ENCODE measurements around the gene MMP25. TPM values are rescaled to one million over a fixed set of nuclear protein-coding genes. Genes with fewer than 3 reads are reported as not detected.
"Not testable (repeated sequence)": the region's sequence is repeated elsewhere in the genome, so short reads cannot be mapped to it uniquely, and the experiment has no call there.

MMP25 gene
- total RNA-seq, 1 experiment from 2014 or later: 0.80 TPM

DNA sequence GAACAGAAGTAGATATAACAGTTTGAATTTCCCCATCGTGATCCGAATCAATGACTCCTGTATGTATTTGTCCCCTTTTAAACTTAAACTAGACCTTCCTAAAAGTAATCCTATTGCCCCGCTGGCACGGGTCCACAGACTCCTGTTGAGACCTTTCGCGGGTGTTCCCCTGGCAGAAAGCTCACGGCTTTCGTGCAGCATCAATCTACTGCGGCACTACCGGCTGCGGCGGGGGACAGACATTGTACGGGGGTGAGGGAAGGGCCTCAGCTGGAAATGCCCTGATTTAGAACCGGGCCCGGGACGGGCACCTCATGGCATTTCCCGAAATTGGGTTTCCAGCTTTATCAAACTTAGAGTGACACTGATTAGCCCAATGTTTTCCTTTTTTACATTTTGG is 33.7 kb downstream of the MMP25 start:
- H3K36me3 ChIP-seq (ENCODE audit: insufficient read depth, low read length, poor library complexity, severe bottlenecking): no peaks in the 10 kb centered on the region
- CTCF ChIA-PET: interaction anchor here (0.5 kb wide), 1 partner anchor 34 kb away, joined by 3 read pairs; the partner anchor contains the start of gene MMP25
- intact Hi-C loops (cut with micrococcal nuclease; ENCODE audit: unreplicated experiment): no loop called here

DNA sequence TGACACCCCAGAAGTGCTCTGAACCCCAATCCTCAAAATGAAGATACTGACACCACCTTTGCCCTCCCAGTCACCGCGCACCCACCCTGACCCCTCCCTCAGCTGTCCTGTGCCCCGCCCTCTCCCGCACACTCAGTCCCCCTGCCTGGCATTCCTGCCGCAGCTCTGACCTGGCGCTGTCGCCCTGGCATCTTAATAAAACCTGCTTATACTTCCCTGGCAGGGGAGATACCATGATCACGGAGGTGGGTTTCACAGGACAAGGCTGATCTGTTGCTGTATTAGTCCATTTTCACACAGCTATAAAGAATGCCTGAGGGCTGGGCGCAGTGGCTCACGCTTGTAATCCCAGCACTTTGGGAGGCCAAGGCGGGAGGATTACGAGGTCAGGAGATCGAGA is 35.6 kb downstream of the MMP25 start:
- peaks cover 11% of the 10 kb centered on the region for H3K27me3 ChIP-seq (replicated peaks; ENCODE audit: insufficient read depth, low read depth, low read length, poor library complexity)
- BruUV-seq (replicated peaks); H3K4me1 ChIP-seq (ENCODE audit: insufficient read depth, low read length, poor library complexity, severe bottlenecking); POLR2A ChIA-PET (ENCODE audit: low non-redundant PET); CTCF ChIA-PET; DNase-seq (ENCODE audit: low spot score); H3K36me3 ChIP-seq (ENCODE audit: insufficient read depth, low read length, poor library complexity, severe bottlenecking); H3K27ac ChIP-seq (ENCODE audit: low read depth, low read length, poor library complexity, severe bottlenecking); H3K4me3 ChIP-seq (ENCODE audit: low read depth, low read length, poor library complexity, severe bottlenecking); intact Hi-C loops (cut with micrococcal nuclease; ENCODE audit: unreplicated experiment); H3K9me3 ChIP-seq (ENCODE audit: low read depth, low read length, poor library complexity, severe bottlenecking): not testable (repeated sequence)

More for the DNA sequence above, 33.7 kb downstream of the MMP25 start:
- Histone ChIP-seq H3K27me3 (replicated peaks; ENCODE audit: insufficient read depth, low read depth, low read length, poor library complexity) (peaks cover 15% of the 10 kb centered on the region), H3K4me3 (ENCODE audit: low read depth, low read length, poor library complexity, severe bottlenecking) (no peak overlapping the region), H3K27ac (ENCODE audit: low read depth, low read length, poor library complexity, severe bottlenecking) (no peak overlapping the region), H3K4me1 (ENCODE audit: insufficient read depth, low read length, poor library complexity, severe bottlenecking) (no peaks in the 10 kb centered on the region), H3K9me3 (ENCODE audit: low read depth, low read length, poor library complexity, severe bottlenecking) (no peaks in the 10 kb centered on the region)
- no peak for TF ChIP-seq EZH2 (IDR thresholded peaks at IDR 0.05; ENCODE audit: borderline replicate concordance, low read depth, low read length, poor library complexity, severe bottlenecking)
- TF ChIP-seq, protein P1, sequence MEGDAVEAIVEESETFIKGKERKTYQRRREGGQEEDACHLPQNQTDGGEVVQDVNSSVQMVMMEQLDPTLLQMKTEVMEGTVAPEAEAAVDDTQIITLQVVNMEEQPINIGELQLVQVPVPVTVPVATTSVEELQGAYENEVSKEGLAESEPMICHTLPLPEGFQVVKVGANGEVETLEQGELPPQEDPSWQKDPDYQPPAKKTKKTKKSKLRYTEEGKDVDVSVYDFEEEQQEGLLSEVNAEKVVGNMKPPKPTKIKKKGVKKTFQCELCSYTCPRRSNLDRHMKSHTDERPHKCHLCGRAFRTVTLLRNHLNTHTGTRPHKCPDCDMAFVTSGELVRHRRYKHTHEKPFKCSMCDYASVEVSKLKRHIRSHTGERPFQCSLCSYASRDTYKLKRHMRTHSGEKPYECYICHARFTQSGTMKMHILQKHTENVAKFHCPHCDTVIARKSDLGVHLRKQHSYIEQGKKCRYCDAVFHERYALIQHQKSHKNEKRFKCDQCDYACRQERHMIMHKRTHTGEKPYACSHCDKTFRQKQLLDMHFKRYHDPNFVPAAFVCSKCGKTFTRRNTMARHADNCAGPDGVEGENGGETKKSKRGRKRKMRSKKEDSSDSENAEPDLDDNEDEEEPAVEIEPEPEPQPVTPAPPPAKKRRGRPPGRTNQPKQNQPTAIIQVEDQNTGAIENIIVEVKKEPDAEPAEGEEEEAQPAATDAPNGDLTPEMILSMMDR (conservative IDR thresholded peaks at IDR 0.05; ENCODE audit: low read depth, low read length): no peak
- DNase-seq (ENCODE audit: low spot score): no peak
- BruUV-seq (replicated peaks): no TSS peak
- POLR2A ChIA-PET (ENCODE audit: low non-redundant PET): no interaction called here

GRCh38 chr16:3083408-3083807 is 37.0 kb downstream of the MMP25 start:
- H3K27me3 ChIP-seq (replicated peaks; ENCODE audit: insufficient read depth, low read depth, low read length, poor library complexity): peaks cover 11% of the 10 kb centered on the region
- H3K4me3 ChIP-seq (ENCODE audit: low read depth, low read length, poor library complexity, severe bottlenecking); DNase-seq (ENCODE audit: low spot score); H3K27ac ChIP-seq (ENCODE audit: low read depth, low read length, poor library complexity, severe bottlenecking); H3K4me1 ChIP-seq (ENCODE audit: insufficient read depth, low read length, poor library complexity, severe bottlenecking); H3K36me3 ChIP-seq (ENCODE audit: insufficient read depth, low read length, poor library complexity, severe bottlenecking); intact Hi-C loops (cut with micrococcal nuclease; ENCODE audit: unreplicated experiment); BruUV-seq (replicated peaks); H3K9me3 ChIP-seq (ENCODE audit: low read depth, low read length, poor library complexity, severe bottlenecking); CTCF ChIA-PET; POLR2A ChIA-PET (ENCODE audit: low non-redundant PET): not testable (repeated sequence)

GRCh38 chr16:3084491-3084890 is 38.1 kb downstream of the MMP25 start:
- H3K27ac ChIP-seq (ENCODE audit: low read depth, low read length, poor library complexity, severe bottlenecking): no peak overlapping the region
- no peaks in the 10 kb centered on the region for H3K36me3 ChIP-seq (ENCODE audit: insufficient read depth, low read length, poor library complexity, severe bottlenecking)
- no peaks in the 10 kb centered on the region for H3K9me3 ChIP-seq (ENCODE audit: low read depth, low read length, poor library complexity, severe bottlenecking)
- no peak overlapping the region for H3K4me3 ChIP-seq (ENCODE audit: low read depth, low read length, poor library complexity, severe bottlenecking)
- POLR2A ChIA-PET (ENCODE audit: low non-redundant PET): no interaction called here
- DNase-seq (ENCODE audit: low spot score): no peak
- TF ChIP-seq EZH2 (IDR thresholded peaks at IDR 0.05; ENCODE audit: borderline replicate concordance, low read depth, low read length, poor library complexity, severe bottlenecking): no peak
- TF ChIP-seq, protein P1 (conservative IDR thresholded peaks at IDR 0.05; ENCODE audit: low read depth, low read length): no peak
- intact Hi-C loops (cut with micrococcal nuclease; ENCODE audit: unreplicated experiment): no loop called here
- H3K27me3 ChIP-seq (replicated peaks; ENCODE audit: insufficient read depth, low read depth, low read length, poor library complexity): peaks cover 8% of the 10 kb centered on the region
- H3K4me1 ChIP-seq (ENCODE audit: insufficient read depth, low read length, poor library complexity, severe bottlenecking): no peaks in the 10 kb centered on the region
- CTCF ChIA-PET: no interaction called here
- no TSS peak for BruUV-seq (replicated peaks)

All from A673 (cell line).